Measurements from ENCODE around the gene TPD52L2. TPM values are rescaled to one million over a fixed set of nuclear protein-coding genes. Genes with fewer than 3 reads are reported as not detected.

Gene TPD52L2
- total and polyA plus RNA-seq, 5 experiments from 2014 or later, result 39.3 to 79.0 (median 56.4) TPM

DNA sequence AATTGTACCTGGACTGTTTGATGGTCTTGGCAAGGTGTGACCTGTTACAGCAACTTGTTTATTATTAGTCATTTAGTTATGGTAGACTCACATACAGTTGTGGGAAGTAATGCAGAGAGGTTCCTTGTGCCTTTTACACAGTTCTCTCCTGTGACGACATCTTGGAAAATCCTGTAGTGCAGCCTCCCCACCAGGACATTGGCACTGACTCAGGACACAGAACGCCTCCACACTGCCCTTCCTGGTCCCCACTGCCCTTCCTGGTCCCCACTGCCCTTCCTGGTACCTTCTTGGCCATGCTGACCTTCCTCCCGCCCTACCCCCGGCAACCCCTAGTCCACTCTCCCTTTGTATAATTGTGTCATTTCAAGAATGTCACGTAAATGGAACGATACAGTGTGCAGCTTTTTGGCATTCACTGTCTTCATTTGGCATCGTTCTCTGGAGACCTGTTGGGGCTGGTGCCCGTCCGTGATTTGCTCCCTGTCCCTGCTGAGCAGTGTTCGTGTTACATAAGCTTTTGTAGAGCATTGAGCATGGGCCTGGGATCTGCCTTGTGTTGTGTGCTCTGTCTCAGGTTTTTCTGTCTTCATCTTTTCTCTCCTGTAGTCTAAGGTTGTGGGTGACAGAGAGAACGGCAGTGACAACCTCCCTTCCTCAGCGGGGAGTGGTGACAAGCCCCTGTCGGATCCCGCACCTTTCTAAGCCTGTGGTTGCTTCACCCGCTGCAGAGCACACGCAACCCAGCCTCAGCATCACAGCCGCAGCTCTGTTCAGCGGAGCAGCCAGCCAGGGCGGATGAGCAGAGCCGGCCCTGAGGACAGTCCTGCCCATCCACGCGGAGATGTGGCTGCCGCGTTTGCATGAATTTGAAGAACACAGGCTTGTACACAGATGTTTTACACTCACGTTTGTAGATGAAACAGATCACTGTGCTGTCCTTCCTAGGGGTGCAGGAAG, 24.5 kb downstream of the TPD52L2 start:
- Mint-ChIP-seq H3K27me3 (no peaks in the 10 kb centered on the region), H3K4me1 (peaks cover 7 to 8% (median 7%) of the 10 kb centered on the region in 4 donors), H3K27ac (no peak overlapping the region), H3K9me3 (no peaks in the 10 kb centered on the region), H3K4me3 (no peak overlapping the region), H3K36me3 (peaks cover 0 to 38% (median 7%) of the 10 kb centered on the region in 3 donors)
- POLR2A ChIA-PET, result interaction anchor here (1.1 kb wide), 1 partner anchor 139 kb away, joined by 3 read pairs; no protein-coding TSS in a partner anchor
- no peak for DNase-seq
- no peak for ATAC-seq

DNA sequence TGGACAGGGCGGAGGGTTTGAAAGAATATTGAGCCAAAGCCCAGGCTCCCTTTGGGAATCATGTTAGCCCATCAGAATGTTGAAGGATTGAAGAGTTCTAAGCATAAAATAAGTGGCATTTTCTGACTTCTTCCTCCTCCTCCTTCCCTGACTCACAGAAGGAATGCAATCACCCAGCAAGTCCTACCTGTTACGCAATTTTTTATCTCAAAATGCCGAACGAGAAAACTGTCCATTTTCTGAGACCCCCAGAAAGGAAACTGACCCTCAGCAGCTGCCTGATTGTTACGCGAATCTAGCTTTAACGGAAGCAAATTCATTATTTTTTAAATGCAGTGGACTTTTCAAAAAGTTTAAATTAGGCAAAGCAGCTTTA, 25.1 kb downstream of the TPD52L2 start:
- Mint-ChIP-seq H3K27me3 (no peaks in the 10 kb centered on the region), H3K27ac (no peak overlapping the region), H3K36me3 (peaks cover 0 to 34% (median 7%) of the 10 kb centered on the region in 3 donors), H3K4me1 (peaks cover 7 to 10% (median 8%) of the 10 kb centered on the region in 4 donors), H3K9me3 (no peaks in the 10 kb centered on the region), H3K4me3 (no peak overlapping the region)
- POLR2A ChIA-PET, result interaction anchor here (1.1 kb wide), 1 partner anchor 140 kb away, joined by 3 read pairs; no protein-coding TSS in a partner anchor
- no peak for DNase-seq
- ATAC-seq, result no peak

DNA sequence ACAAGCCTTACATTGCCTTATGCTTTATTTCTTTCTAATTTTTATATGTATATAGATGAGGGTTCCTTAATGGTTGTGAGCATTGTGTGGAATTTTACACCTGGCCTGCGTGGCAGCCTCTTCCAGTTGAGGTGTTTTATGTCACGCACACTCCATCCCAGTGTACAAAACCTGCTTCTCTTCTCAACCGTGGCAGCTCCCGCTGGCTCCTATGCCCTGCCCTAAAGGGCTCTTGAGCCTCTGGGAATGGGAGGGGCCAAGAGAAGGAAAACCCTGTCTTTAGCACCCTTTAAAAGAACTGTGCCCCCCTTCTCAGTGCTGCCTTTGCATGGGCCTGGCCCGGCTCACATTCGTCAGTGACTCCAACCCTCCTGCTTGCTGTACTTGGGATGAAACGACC, 25.5 kb downstream of the TPD52L2 start:
- Mint-ChIP-seq H3K36me3 (peaks cover 0 to 34% (median 8%) of the 10 kb centered on the region in 3 donors), H3K4me3 (no peak overlapping the region), H3K27me3 (no peaks in the 10 kb centered on the region), H3K9me3 (no peaks in the 10 kb centered on the region), H3K4me1 (peaks cover 7 to 10% (median 8%) of the 10 kb centered on the region in 4 donors), H3K27ac (no peak overlapping the region)
- DNase-seq (no peak), ATAC-seq (no peak)
- POLR2A ChIA-PET, result no interaction called here

DNA sequence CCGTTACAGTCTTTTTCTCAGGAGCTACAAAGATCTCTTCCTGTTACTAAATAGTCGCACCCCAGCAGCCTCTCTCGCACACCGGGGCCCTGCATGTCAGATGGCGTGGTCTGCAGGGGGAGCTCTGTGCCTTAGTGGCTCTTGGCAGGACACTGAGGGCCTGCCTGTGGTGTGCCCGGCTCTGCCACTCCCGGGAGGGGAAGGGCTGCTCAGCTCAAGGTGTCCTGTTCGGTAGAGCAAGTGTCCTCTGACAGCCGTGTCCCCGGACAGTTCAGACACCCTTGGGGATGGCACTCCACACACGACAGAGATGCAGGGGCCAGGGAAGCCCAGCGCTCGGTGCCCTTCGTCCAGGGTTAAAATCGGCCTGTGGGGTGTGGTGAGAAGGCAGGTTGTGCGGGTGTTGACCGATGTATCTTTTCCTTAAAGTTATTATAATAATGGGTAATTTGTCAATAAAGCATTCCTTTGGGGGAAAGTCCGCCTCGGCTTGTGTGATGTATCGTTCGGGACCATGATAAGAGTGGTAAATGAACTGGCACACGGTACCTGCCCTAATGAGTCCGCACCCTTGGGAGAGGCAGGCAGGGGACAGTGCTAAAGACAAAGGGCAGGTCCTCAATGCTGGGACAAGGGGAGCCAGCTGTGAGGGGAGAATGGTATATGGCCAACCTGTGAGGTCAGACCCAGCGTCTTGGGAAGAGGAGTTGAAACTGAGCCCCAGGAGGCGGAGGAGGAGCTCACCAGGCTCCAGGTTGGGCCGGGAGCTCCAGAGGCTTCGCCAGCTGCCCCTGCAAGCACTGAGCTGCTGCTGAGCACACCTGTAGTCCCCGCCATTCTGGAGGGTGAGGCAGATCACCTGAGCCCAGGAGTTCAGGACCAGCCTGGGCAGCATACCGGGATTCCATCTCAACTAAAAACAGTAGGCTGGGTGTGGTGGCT, 26.3 kb downstream of the TPD52L2 start:
- H3K9me3 Mint-ChIP-seq, result no peaks in the 10 kb centered on the region
- DNase-seq, result no peak
- no peaks in the 10 kb centered on the region for H3K27me3 Mint-ChIP-seq
- peaks cover 0 to 31% (median 10%) of the 10 kb centered on the region in 3 donors for H3K36me3 Mint-ChIP-seq
- H3K4me3 Mint-ChIP-seq, result peak overlapping the region in 1 of 10 donors; percentile 67
- ATAC-seq, result no peak
- H3K27ac Mint-ChIP-seq, result no peak overlapping the region
- H3K4me1 Mint-ChIP-seq, result peaks cover 12 to 17% (median 15%) of the 10 kb centered on the region in 4 donors
- POLR2A ChIA-PET, result no interaction called here

DNA sequence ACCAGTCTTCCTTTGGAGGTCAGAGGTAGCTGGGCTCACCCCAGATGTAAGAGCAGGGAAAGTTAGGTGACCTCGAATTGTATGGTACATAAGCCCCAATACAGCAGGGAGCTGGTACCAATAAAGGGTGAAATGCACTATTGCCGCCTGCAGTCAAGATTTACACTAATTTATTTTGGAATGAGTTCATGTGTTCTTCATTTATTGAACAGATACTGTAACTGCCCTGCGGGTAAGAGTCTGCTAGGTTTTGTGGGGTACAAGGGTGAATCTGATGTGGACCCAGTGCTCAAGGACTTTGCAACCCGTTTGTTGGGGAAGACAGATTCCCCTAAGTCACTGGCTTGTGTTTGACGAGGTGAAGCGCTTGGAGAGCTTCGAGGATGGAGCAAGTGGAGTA, 27.3 kb downstream of the TPD52L2 start:
- ATAC-seq (no peak), DNase-seq (no peak)
- H3K4me1 Mint-ChIP-seq, result peaks cover 15 to 26% (median 23%) of the 10 kb centered on the region in 4 donors
- H3K4me3 Mint-ChIP-seq, result peak overlapping the region in 2 of 10 donors; percentile 22 to 42
- H3K36me3 Mint-ChIP-seq, result peaks cover 0 to 25% (median 8%) of the 10 kb centered on the region in 3 donors
- POLR2A ChIA-PET, result interaction anchor here (0.6 to 0.7 kb wide), 3 partner anchors 14 to 354 kb away, joined by 4 to 6 read pairs (median 4); no protein-coding TSS in a partner anchor
- H3K9me3 Mint-ChIP-seq, result no peaks in the 10 kb centered on the region
- H3K27ac Mint-ChIP-seq, result no peak overlapping the region
- no peaks in the 10 kb centered on the region for H3K27me3 Mint-ChIP-seq

DNA sequence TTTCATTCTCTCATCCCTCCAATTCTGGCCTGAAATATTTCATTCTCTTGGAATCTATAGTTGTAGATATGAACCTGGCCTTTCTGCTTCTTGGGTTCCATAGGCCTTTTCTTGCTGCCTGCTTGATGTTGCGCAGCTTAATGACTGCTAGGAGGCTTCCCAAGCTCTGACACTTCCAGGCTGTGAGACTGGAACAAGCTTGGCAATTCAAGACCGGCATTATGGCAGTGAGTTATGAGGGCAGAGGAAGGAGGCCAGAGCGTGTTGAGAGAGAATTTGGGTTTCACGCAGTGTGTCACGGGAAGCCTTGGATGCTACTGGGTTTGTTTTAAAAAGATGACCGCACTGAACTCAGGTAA, 28.9 kb downstream of the TPD52L2 start:
- peak overlapping the region; percentile 45 to 92 (median 83) for H3K27ac Mint-ChIP-seq
- DNase-seq, result no peak
- H3K27me3 Mint-ChIP-seq, result no peaks in the 10 kb centered on the region
- H3K36me3 Mint-ChIP-seq, result peaks cover 0 to 30% (median 8%) of the 10 kb centered on the region in 3 donors
- POLR2A ChIA-PET, result interaction anchor here (0.5 to 2.2 kb wide), 4 partner anchors 8 to 75 kb away, joined by 3 to 8 read pairs (median 3); no protein-coding TSS in a partner anchor
- H3K9me3 Mint-ChIP-seq, result no peaks in the 10 kb centered on the region
- ATAC-seq, result no peak
- H3K4me3 Mint-ChIP-seq, result peak overlapping the region; percentile 64 to 91 (median 86)
- H3K4me1 Mint-ChIP-seq, result peaks cover 26 to 42% (median 38%) of the 10 kb centered on the region in 4 donors

DNA sequence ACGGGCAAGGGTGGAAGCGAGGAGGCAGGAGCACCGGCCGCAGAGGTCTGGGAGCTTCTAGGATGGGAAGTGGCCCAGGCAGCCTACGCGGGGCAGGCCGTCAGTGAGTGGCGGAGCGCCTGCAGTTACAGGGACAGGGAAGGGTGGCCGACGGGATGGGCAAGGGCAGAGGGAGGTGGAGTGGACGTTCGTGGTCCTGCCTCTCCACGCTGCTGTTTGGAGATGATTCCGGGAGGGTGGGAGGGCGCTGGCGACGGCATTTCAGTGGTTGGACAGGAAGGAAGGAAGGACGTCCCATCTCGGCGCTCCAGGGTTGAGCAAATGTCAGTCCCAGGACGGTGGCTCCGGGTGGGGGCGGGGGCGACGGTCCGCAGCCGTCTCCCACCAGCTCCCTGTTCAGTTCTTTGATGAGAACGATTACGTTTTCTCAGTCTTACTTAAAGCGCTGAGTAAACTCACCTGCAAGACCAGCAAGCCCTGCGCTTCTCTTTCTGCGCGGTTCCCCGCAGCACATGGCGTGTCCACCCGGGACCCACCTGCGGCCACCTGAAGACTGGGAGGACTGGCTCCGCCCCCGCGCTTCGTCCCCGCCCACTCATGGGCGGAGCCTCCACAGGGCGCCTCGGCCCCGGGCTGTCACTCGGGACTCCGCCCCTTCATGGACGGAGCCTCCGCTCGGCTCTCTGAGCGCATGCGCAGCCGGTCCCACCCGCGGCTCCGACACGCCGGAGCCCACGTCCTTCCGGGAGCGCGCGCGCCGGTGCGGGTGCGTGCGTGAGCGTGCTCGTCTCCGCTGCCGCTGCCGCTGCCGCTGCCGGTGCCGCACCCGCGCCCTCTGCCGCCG, 29.5 kb downstream of the TPD52L2 start, which contains the start of gene DNAJC5:
DNAJC5 (plus strand) TSS at position 769 of the 844 bp plus-strand sequence. CDS start 33,220 bp downstream, outside the sequence.
- Mint-ChIP-seq H3K27ac (peak within 1 kb of the TSS; percentile 89 to 99 (median 96)), H3K27me3 (no peaks in the 10 kb centered on the region), H3K36me3 (peaks cover 0 to 24% (median 4%) of the 10 kb centered on the region in 3 donors), H3K9me3 (no peaks in the 10 kb centered on the region), H3K4me3 (peak within 1 kb of the TSS; percentile 86 to 98 (median 92)), H3K4me1 (peaks cover 29 to 47% (median 43%) of the 10 kb centered on the region in 4 donors)
- ATAC-seq (peak; percentile 81 to 82), DNase-seq (peak; percentile 93 to 98 (median 97))
- POLR2A ChIA-PET, result interaction anchor here (1.1 to 2.2 kb wide), 4 partner anchors 31 to 79 kb away, joined by 3 to 8 read pairs (median 4); no protein-coding TSS in a partner anchor

DNA sequence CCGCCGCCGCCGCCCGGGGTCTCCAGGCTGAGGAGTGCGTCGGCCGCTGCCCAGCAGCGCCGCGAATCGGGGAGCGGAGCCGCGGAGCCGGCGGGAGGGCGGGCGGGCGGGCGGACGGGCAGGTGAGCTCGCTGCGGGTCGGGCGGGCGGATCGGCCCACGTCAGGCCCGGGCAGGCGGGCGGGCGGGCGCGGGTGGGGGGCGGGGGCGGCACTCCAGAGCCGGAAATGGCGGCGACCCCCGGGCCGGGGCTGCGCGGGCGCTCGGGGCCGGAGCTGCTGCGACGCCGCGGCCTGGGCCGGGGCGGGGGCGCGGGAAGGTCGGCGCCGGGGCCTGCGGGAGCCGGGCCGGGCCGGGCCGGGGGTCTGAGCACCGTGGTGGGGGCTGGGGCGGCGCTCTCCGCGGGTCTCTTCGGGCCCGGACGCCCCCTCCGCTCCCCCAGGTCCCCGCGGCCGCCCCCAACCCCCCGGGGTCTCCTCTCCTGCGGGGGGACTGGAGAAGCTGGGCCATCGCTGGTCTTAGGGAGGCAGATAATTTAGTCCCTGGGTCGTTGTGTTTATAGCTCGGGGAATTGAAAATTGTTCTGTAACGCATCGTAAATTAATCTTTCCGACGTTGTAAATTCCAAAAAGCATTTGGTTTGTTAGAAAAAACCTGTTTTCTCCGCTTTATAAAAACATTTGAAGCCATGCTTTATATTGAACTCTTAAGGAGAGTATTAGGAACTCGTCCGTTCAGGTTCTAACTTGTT, 30.3 kb downstream of the TPD52L2 start:
- H3K27ac Mint-ChIP-seq, result peak overlapping the region; percentile 89 to 99 (median 96)
- POLR2A ChIA-PET, result interaction anchor here (0.8 to 2.2 kb wide), 9 partner anchors 13 to 374 kb away, joined by 3 to 11 read pairs (median 5); partner anchors contain the start of genes LIME1, PPDPF, TPD52L2 and UCKL1
- no peaks in the 10 kb centered on the region for H3K9me3 Mint-ChIP-seq
- peak in 1 of 2 donors; percentile 27 for ATAC-seq
- DNase-seq, result peak in 1 of 10 donors; percentile 15
- H3K27me3 Mint-ChIP-seq, result no peaks in the 10 kb centered on the region
- H3K4me3 Mint-ChIP-seq, result peak overlapping the region; percentile 86 to 98 (median 92)
- H3K4me1 Mint-ChIP-seq, result peaks cover 29 to 53% (median 45%) of the 10 kb centered on the region in 4 donors
- peaks cover 0 to 16% (median 3%) of the 10 kb centered on the region in 3 donors for H3K36me3 Mint-ChIP-seq

DNA sequence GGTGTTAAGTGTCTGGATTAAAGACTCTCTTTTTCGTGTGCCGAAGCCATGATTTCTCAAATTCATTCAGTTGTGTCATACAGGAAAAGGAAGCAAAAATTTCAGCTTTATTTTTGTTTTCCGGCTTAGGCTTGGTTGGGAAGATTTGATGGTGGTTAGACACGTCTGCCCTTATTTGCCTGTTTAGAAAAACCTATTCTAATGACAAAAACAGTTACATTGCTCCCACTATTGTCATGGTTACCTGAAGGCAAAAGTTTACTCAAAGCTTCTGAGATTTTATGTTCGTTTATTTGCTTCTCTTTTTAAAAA, 30.8 kb downstream of the TPD52L2 start:
- peaks cover 29 to 58% (median 47%) of the 10 kb centered on the region in 4 donors for H3K4me1 Mint-ChIP-seq

DNA sequence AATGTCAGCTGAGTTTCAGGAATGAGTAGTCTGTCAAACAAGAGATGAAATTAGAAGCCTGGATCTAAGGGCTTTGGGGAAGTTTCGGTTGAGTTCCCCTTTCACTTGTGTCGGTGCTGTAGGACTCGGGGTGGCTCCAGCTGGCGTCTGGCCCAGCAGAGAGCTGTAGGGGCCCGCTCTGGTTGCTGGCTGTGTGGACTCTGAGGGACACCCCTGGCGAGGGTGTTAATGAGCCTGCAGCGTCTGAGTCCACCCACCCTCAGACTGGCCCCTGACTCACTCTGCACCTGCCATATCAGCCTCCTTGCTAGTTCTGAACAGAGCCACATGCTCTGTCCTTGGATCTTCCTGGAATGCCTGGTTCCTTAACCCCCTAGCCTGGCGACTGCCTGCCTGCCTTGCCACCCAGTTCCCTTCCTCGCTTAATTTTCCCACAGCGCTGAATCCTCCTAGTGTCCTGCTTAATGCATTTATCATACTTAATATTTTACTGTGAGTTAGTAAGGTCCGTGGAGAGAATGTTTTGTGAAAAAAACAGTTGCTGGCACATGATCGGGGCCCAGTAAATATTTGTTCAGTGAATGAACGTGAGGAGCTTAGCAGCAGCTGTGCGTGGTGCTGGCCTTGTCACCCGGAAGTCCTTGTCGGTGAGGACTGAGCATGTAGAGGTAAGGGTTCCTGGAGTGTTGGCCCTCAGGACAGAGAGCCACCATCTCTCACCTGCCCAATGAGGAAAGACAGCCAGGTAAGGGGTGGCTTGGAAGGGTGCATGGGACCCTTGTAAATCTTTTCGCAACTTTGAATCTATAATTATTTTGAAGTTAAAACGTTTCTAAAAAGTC, 31.4 kb downstream of the TPD52L2 start:
- Mint-ChIP-seq H3K27ac (peak overlapping the region; percentile 89 to 99 (median 96)), H3K9me3 (no peaks in the 10 kb centered on the region), H3K36me3 (peaks cover 0 to 14% (median 3%) of the 10 kb centered on the region in 3 donors), H3K27me3 (no peaks in the 10 kb centered on the region), H3K4me1 (peaks cover 31 to 64% (median 52%) of the 10 kb centered on the region in 4 donors), H3K4me3 (peak overlapping the region; percentile 86 to 98 (median 92))
- ATAC-seq, result peak; percentile 5 to 12
- POLR2A ChIA-PET, result interaction anchor here (0.8 to 2.3 kb wide), 9 partner anchors 12 to 376 kb away, joined by 3 to 11 read pairs (median 6); partner anchors contain the start of genes LIME1, PPDPF, SAMD10 and TPD52L2
- DNase-seq, result peak in 3 of 10 donors; percentile 16 to 26 (median 18)

More for the DNA sequence above, 30.8 kb downstream of the TPD52L2 start:
- peaks cover 0 to 15% (median 3%) of the 10 kb centered on the region in 3 donors for H3K36me3 Mint-ChIP-seq
- no peaks in the 10 kb centered on the region for H3K9me3 Mint-ChIP-seq
- POLR2A ChIA-PET, result interaction anchor here (0.8 to 2.3 kb wide), 10 partner anchors 12 to 375 kb away, joined by 3 to 11 read pairs (median 6); partner anchors contain the start of genes LIME1, PPDPF, SAMD10 and TPD52L2
- H3K27ac Mint-ChIP-seq, result peak overlapping the region; percentile 89 to 99 (median 96)
- no peaks in the 10 kb centered on the region for H3K27me3 Mint-ChIP-seq
- DNase-seq (peak in 3 of 10 donors; percentile 40 to 41 (median 40)), ATAC-seq (peak; percentile 10 to 29)
- peak overlapping the region; percentile 86 to 98 (median 92) for H3K4me3 Mint-ChIP-seq
